Keratinocyte (primary cell): Measurements from ENCODE around the gene REXO1. TPM values are rescaled to one million over a fixed set of nuclear protein-coding genes. Genes with fewer than 3 reads are reported as not detected.

Source experiments
- DNase-seq: peaks from one replicate; pipeline ENCODE4 v3.0.0-alpha.2; 2011; ENCODE audit warnings: low read depth, missing footprints, low spot score
- FAIRE-seq: peaks from 2 replicates; lab custom pipeline; 2011; peaks lifted over from hg19 to GRCh38; lab: Jason Lieb, UNC
- H2AFZ ChIP-seq: 2 replicates; pipeline ENCODE4 v1.6.0; 2012; ENCODE audit warnings: low read length, control low read depth, inconsistent platforms; ENCODE audit not compliant: control insufficient read depth
- H3K27ac ChIP-seq: 2 replicates; pipeline ENCODE4 v1.5.1; 2011; ENCODE audit warnings: low read length; ENCODE audit not compliant: control insufficient read depth, insufficient read depth
- H3K27me3 ChIP-seq: 3 replicates; pipeline ENCODE4 v1.6.0; 2011; ENCODE audit warnings: low read length; ENCODE audit not compliant: control insufficient read depth, insufficient read depth; ENCODE audit errors: extremely low read depth
- H3K36me3 ChIP-seq, 2 experiments: 2 replicates in 1 of 2; 3 replicates in 1 of 2; pipeline ENCODE4 v1.5.1; 2011; ENCODE audit warnings: low read length in 2 of 2, mild to moderate bottlenecking in 1 of 2; ENCODE audit not compliant: control insufficient read depth in 2 of 2, insufficient read depth in 2 of 2; ENCODE audit errors: extremely low read depth in 1 of 2
- H3K4me1 ChIP-seq: 3 replicates; pipeline ENCODE4 v1.5.1; 2011; ENCODE audit warnings: low read length; ENCODE audit not compliant: control insufficient read depth, insufficient read depth; ENCODE audit errors: extremely low read depth
- H3K4me2 ChIP-seq: 3 replicates; pipeline ENCODE4 v1.6.0; 2011; ENCODE audit warnings: low read depth, low read length; ENCODE audit not compliant: control insufficient read depth, insufficient read depth; ENCODE audit errors: extremely low read depth
- H3K4me3 ChIP-seq, 3 experiments: fragments of 200-600 bp in 1 of 3; sonication (generic) in 1 of 3; 2 replicates in 2 of 3; 3 replicates in 1 of 3; pipeline ENCODE4 v1.5.1; 2011 to 2016; ENCODE audit warnings: low read length in 3 of 3, mild to moderate bottlenecking in 3 of 3, control low read depth in 2 of 3, inconsistent platforms in 1 of 3, low read depth in 1 of 3, mixed read lengths in 1 of 3, mixed run types in 1 of 3, moderate library complexity in 1 of 3; ENCODE audit not compliant: control insufficient read depth in 2 of 3, insufficient read depth in 2 of 3; ENCODE audit errors: extremely low read depth in 1 of 3
- H3K79me2 ChIP-seq: 2 replicates; pipeline ENCODE4 v1.6.0; 2012; ENCODE audit warnings: low read length; ENCODE audit not compliant: control insufficient read depth, insufficient read depth
- H3K9ac ChIP-seq: 3 replicates; pipeline ENCODE4 v1.6.0; 2011; ENCODE audit warnings: low read length; ENCODE audit not compliant: control insufficient read depth, insufficient read depth; ENCODE audit errors: extremely low read depth
- H3K9me1 ChIP-seq: 3 replicates; pipeline ENCODE4 v1.6.0; 2011; ENCODE audit warnings: low read length; ENCODE audit not compliant: control insufficient read depth, insufficient read depth; ENCODE audit errors: extremely low read depth
- H3K9me3 ChIP-seq: 2 replicates; pipeline ENCODE4 v1.5.1; 2012; ENCODE audit warnings: low read depth, low read length; ENCODE audit not compliant: control insufficient read depth
- H4K20me1 ChIP-seq: 3 replicates; pipeline ENCODE4 v1.6.0; 2011; ENCODE audit warnings: low read length; ENCODE audit not compliant: control insufficient read depth, insufficient read depth; ENCODE audit errors: extremely low read depth
- EZH2 ChIP-seq: IDR thresholded peaks from one replicate; pipeline ENCODE4 v1.6.1; 2012; ENCODE audit warnings: inconsistent platforms, mild to moderate bottlenecking, low read length, moderate library complexity
- dilution Hi-C: fragments of 300-500 bp; cut with MboI; formaldehyde crosslinking; loops from one replicate; pipeline ENCODE4 v1.7.0; 2020; ENCODE audit warnings: low sequenced_read_pairs; ENCODE audit not compliant: extremely low pct_ligation_motif_present
- polyA plus RNA-seq, 5 experiments: library from polyadenylated mRNA; depleted of rRNA in 3 of 5; stranded (reverse) in 3 of 5; stranded (forward) in 1 of 5; unstranded in 1 of 5; fragments of >200 nt; gene quantifications; 1 replicate in 1 of 5; 2 replicates in 3 of 5; 3 replicates in 1 of 5; pipeline versions ENCODE4 v1.2.1 to v1.2.3, GENCODE V29; 2011 to 2012; ENCODE audit warnings: missing spikeins in 2 of 5, low read depth in 1 of 5, low replicate concordance in 1 of 5
- TF ChIP-seq, protein P1 (sequence below), 3 experiments: IDR thresholded peaks in 1 of 3; conservative IDR thresholded peaks in 1 of 3; optimal IDR thresholded peaks in 1 of 3; 2 replicates in 2 of 3; 3 replicates in 1 of 3; pipeline versions ENCODE3 to v1.5.1; 2011; ENCODE audit warnings: low read length in 3 of 3, mild to moderate bottlenecking in 3 of 3, moderate library complexity in 2 of 3, control low read depth in 1 of 3, inconsistent platforms in 1 of 3; ENCODE audit not compliant: insufficient read depth in 2 of 3; ENCODE audit errors: extremely low read depth in 1 of 3

Gene REXO1
- polyA plus RNA-seq, 1 donor (not counting 4 experiments of a cell fraction or from before 2014, with no cell fraction given) = 6.1 TPM

DNA sequence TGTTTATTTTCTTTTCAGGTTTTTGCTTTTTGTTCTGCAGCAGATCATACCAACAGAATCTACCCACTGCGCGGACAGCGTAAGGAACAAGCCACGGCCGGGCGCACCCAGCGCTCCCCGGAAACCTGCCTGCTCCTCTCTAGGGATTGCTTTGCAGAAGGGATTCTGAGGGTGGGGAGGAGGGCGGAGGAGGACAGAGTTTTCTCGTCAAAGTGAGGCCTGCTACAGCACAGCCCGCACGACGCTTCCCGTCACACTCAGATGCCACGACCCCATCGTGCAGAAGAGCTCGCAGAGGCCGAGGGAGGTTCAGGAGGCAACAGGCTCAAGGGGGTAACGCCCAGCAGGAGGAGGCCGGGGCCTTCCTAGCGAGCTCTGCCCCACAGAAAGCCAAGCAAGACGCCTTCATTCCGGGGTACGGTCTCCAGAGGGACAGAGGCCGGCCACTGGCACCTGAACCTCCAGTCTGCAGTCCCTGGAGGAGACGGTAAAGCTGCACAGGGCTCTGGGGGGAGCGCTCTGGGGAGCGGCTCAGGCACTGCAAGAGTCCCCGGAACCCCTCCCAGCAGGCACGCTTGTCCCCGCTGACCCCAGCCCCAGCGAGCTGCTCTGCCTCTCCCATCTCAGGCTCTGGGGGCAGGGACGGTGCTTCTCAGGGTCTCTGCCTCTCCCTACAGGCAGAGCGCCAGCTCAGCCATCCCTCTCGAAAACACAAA lies 6.9 kb downstream of the REXO1 start:
- H3K9ac ChIP-seq = peak overlapping the region; percentile 58
- peak overlapping the region; percentile 82 for H3K4me2 ChIP-seq
- no peaks in the 10 kb centered on the region for H3K9me3 ChIP-seq
- H2AFZ ChIP-seq = no peak overlapping the region
- FAIRE-seq (peak; percentile 61), DNase-seq (no peak)
- H3K36me3 ChIP-seq = peaks cover 8 to 21% of the 10 kb centered on the region in 2 experiments
- H3K9me1 ChIP-seq = no peaks in the 10 kb centered on the region
- H3K4me1 ChIP-seq = peaks cover 52% of the 10 kb centered on the region
- H3K27ac ChIP-seq = peak overlapping the region; percentile 36
- peaks cover 91% of the 10 kb centered on the region for H3K79me2 ChIP-seq
- H3K27me3 ChIP-seq = no peaks in the 10 kb centered on the region
- dilution Hi-C loops = no loop called here
- H3K4me3 ChIP-seq = peak overlapping the region; percentile 6 to 46 (median 35)
- H4K20me1 ChIP-seq = peaks cover 39% of the 10 kb centered on the region
- no peak for TF ChIP-seq EZH2
- TF ChIP-seq, protein P1, sequence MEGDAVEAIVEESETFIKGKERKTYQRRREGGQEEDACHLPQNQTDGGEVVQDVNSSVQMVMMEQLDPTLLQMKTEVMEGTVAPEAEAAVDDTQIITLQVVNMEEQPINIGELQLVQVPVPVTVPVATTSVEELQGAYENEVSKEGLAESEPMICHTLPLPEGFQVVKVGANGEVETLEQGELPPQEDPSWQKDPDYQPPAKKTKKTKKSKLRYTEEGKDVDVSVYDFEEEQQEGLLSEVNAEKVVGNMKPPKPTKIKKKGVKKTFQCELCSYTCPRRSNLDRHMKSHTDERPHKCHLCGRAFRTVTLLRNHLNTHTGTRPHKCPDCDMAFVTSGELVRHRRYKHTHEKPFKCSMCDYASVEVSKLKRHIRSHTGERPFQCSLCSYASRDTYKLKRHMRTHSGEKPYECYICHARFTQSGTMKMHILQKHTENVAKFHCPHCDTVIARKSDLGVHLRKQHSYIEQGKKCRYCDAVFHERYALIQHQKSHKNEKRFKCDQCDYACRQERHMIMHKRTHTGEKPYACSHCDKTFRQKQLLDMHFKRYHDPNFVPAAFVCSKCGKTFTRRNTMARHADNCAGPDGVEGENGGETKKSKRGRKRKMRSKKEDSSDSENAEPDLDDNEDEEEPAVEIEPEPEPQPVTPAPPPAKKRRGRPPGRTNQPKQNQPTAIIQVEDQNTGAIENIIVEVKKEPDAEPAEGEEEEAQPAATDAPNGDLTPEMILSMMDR (optimal IDR thresholded peaks at IDR 0.05 in 1 of 3, IDR thresholded peaks at IDR 0.05 in 1 of 3, conservative IDR thresholded peaks at IDR 0.05 in 1 of 3; ENCODE audit: extremely low read depth in 1 of 3, insufficient read depth in 2 of 3, low read length in 3 of 3) = no peak

DNA sequence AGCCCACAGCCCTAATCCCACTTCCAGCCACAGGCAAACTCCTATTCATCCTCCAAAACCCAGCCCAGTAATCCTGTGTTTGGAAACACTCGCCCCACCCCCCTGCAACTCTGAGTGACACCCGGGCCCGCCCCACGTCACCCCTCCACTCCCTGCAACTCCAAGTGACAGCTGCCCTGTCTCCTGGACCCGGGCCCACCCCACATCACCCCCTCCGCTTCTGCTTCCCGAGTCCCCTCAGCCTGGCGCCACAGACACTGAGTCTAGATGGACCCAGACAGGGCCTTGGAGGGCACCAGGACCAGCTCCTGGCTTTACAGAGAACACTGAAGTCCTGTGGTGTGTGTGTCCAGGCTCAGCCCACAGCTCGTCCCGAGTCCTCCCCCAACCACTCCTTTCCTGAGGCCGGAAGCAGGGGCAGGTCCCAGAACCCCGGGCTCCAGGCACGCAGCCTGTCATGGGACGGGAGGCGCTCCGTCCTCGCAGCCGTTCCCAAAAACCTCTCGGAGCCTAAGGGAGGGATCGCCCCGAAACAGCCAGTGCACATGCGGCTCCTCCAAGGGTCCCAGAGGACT lies 7.7 kb downstream of the REXO1 start:
- TF ChIP-seq, protein P1 (optimal IDR thresholded peaks at IDR 0.05 in 1 of 3, IDR thresholded peaks at IDR 0.05 in 1 of 3, conservative IDR thresholded peaks at IDR 0.05 in 1 of 3; ENCODE audit: extremely low read depth in 1 of 3, insufficient read depth in 2 of 3, low read length in 3 of 3) = no peak
- TF ChIP-seq EZH2 = no peak
- H2AFZ ChIP-seq = no peak overlapping the region
- H4K20me1 ChIP-seq = peaks cover 38% of the 10 kb centered on the region
- FAIRE-seq = no peak
- H3K4me1 ChIP-seq = peaks cover 47% of the 10 kb centered on the region
- H3K4me3 ChIP-seq = peak overlapping the region; percentile 6 to 46 (median 9)
- peaks cover 8 to 15% of the 10 kb centered on the region in 2 experiments for H3K36me3 ChIP-seq
- H3K4me2 ChIP-seq = peak overlapping the region; percentile 82
- peaks cover 91% of the 10 kb centered on the region for H3K79me2 ChIP-seq
- H3K27ac ChIP-seq = peak overlapping the region; percentile 36
- no peaks in the 10 kb centered on the region for H3K9me1 ChIP-seq
- H3K9me3 ChIP-seq = no peaks in the 10 kb centered on the region
- dilution Hi-C loops = no loop called here
- no peak for DNase-seq
- H3K9ac ChIP-seq = peak overlapping the region; percentile 58
- no peaks in the 10 kb centered on the region for H3K27me3 ChIP-seq
